ENCODE measurements around the gene BATF2.
"Not testable (repeated sequence)": the region's sequence is repeated elsewhere in the genome, so short reads cannot be mapped to it uniquely, and the experiment has no call there.

Gene BATF2

GRCh38 chr11:65013888-65014725 is 17.3 kb upstream of the BATF2 start, which contains the start of gene ARL2:
Gene ARL2, plus strand, starts transcription at chr11:65014160. Its CDS starts 48 bp downstream, at chr11:65014208.
- in situ Hi-C loops (cut with HindIII; ENCODE audit: low sequenced_read_pairs) = no loop called here

GRCh38 chr11:65013130-65013887 is 16.5 kb upstream of the BATF2 start:
- in situ Hi-C loops (cut with HindIII; ENCODE audit: low sequenced_read_pairs) = no loop called here

DNA sequence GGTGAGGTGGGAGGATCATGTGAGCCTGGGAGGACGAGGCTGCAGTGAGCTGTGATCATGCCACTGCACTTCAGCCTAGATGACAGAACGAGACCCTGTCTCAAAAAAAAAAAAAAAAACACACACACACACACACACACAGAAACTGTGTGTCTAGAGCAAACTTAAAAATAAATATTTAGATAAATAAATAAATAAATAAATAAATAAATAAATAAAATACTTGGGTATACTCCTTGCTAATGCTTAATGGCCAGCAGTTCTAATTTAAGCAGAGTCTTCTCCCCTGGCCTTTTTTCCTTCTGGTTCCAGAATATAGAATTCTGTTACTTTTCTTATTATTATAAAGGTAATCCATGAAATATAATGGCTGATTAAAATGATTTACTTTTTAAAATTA is 12.1 kb upstream of the BATF2 start:
- in situ Hi-C loops (cut with HindIII; ENCODE audit: low sequenced_read_pairs) = no loop called here

- in situ Hi-C loops (cut with HindIII; ENCODE audit: low sequenced_read_pairs) = no loop called here
Observed at GRCh38 chr11:65008016-65008415, 11.2 kb upstream of the BATF2 start.

- in situ Hi-C loops (cut with HindIII; ENCODE audit: low sequenced_read_pairs) = not testable (repeated sequence)
Observed at GRCh38 chr11:65003968-65004367, 7.2 kb upstream of the BATF2 start.

DNA sequence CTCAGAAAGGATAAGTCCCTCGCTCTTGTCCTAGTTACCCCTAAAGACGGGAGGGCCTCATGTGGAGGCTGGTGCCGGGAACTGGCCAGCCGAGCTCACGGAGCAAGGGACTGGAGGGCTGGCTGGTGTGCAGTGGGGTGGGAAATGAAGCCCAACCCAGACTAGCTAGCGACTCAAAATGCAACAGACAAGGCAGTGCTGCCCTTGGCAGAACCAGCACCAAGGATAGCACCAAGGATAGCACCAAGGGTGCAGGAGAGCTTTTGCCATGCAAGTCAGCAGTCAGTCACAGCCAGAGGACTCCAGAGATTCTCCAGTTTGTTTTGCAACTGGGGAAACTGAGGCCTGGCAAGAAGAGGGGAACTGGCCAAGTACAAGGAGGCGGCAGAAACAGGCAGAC is 6.5 kb upstream of the BATF2 start:
- in situ Hi-C loops (cut with HindIII; ENCODE audit: low sequenced_read_pairs) = no loop called here

DNA sequence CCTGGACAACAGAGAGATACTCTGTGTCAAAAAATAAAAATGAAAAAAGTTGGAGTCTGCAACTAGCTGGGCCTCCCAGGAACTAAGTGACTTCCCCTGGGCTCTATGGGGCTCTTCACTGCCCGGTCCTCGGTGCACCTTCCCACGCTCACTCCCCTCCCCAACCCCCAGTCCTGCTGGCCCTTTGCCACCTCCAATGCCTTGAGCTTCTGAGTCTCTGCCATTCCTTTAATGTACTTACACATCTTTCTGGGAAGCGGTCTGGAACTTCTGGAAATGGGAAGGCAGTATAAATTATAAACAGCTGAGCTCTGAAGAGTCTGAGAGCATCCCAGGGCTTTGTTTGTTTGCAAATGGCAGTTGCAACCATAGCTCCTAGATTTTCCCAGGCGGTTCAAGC is 5.9 kb upstream of the BATF2 start:
- in situ Hi-C loops (cut with HindIII; ENCODE audit: low sequenced_read_pairs) = no loop called here

DNA sequence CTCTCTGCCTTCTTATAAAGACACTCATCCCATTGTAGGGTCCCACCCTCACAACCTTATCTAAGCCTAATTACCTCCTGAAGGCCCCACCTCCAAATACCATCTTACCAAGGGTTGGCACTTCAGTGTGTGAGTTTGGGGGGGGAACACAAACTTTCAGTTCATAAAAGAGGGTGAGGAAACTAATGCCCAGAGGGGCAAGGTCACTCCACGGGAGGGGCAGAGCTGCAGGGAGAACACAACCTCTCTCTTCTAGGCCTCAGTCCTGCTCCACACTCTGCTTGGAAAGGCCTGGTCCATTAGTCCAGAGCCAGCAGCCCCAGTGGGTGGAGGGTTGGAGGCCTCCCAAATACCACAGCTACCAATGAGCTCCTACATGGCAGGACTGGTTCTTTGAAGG is 2.7 kb upstream of the BATF2 start:
- in situ Hi-C loops (cut with HindIII; ENCODE audit: low sequenced_read_pairs) = no loop called here

GRCh38 chr11:64998690-64999431 is 2.1 kb upstream of the BATF2 start:
- in situ Hi-C loops (cut with HindIII; ENCODE audit: low sequenced_read_pairs) = no loop called here

DNA sequence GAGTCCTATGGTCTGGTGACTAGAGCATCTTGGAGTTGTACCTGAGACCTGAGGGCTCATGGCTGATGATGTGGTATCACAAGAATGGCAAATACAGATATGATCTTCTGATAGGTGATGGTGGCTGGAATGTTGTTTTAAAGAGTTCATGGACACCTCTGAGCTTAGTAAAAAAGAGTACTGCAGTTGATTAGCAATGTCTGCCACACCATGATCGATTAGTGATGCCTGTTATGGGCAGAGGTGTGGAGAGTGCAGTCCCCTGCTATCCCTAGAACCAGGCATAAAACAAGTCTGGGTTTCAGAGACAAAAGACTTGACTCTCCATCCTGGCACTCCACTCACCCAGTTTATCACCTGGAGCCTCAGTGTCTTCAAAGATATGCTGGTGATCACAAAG is 1.4 kb upstream of the BATF2 start:
- in situ Hi-C loops (cut with HindIII; ENCODE audit: low sequenced_read_pairs) = no loop called here

DNA sequence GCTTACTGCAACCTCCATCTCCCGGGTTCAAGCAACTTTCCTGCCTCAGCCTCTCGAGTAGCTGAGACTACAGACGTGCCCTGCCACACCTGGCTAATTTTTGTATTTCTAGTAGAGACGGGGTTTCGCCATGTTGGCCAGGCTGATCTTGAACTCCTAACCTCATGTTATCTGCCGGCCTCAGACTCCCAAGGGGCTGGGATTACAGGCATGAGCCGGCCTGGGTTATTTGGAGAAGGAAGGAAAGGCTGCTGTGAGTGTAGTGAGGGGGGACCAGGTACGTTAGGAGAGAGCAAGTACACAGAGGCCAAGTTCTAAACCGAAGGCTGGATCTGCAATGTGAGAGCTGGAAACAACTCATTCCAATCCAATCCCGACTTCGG is 453 bp downstream of the BATF2 start:
- in situ Hi-C loops (cut with HindIII; ENCODE audit: low sequenced_read_pairs) = no loop called here

GRCh38 chr11:64994318-64994717 is 2.5 kb downstream of the BATF2 start:
- in situ Hi-C loops (cut with HindIII; ENCODE audit: low sequenced_read_pairs) = no loop called here

GRCh38 chr11:64990222-64990923 is 6.4 kb downstream of the BATF2 start:
- in situ Hi-C loops (cut with HindIII; ENCODE audit: low sequenced_read_pairs) = no loop called here

- in situ Hi-C loops (cut with HindIII; ENCODE audit: low sequenced_read_pairs) = no loop called here
Observed at GRCh38 chr11:64989416-64989815, 7.4 kb downstream of the BATF2 start.

GRCh38 chr11:64987998-64988854 is 8.5 kb downstream of the BATF2 start:
- in situ Hi-C loops (cut with HindIII; ENCODE audit: low sequenced_read_pairs) = no loop called here

DNA sequence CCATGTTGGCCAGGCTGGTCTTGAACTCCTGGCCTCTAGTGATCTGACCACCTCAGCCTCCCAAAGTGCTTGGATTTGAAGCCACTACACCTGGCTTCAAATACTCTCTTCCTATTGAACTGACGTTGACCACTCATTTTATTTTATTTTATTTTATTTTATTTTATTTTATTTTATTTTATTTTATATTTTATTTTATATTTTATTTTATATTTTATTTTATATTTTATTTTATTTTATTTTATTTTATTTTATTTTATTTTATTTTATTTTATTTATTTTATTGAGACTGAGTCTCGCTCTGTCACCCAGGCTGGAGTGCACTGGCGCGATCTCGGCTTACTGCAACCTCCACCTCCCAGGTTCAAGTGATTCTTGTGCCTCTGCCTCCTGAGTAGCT is 13.4 kb downstream of the BATF2 start:
- in situ Hi-C loops (cut with HindIII; ENCODE audit: low sequenced_read_pairs) = not testable (repeated sequence)

- in situ Hi-C loops (cut with HindIII; ENCODE audit: low sequenced_read_pairs) = no loop called here
Observed at GRCh38 chr11:64976651-64977050, 20.1 kb downstream of the BATF2 start.

- in situ Hi-C loops (cut with HindIII; ENCODE audit: low sequenced_read_pairs) = no loop called here
Observed at GRCh38 chr11:64974124-64974523, 22.6 kb downstream of the BATF2 start.

GRCh38 chr11:64971421-64972233 is 25.1 kb downstream of the BATF2 start, which contains the start of gene MAJIN:
Gene MAJIN, minus strand, starts transcription at chr11:64972108. Its CDS starts 12,703 bp downstream, at chr11:64959405.
- in situ Hi-C loops (cut with HindIII; ENCODE audit: low sequenced_read_pairs) = no loop called here
